KOPT-K1 (cell line): ENCODE data around the gene RUNX1.
A peak's percentile ranks its signal among the peaks of the same experiment; 100 is the strongest.
"Not testable (repeated sequence)": the region's sequence is repeated elsewhere in the genome, so short reads cannot be mapped to it uniquely, and the experiment has no call there.

Experiments
- H3K27ac ChIP-seq: fragments of 200-600 bp; sonication (generic); 2 replicates; pipeline ENCODE4 v1.5.1; 2016; ENCODE audit warnings: antibody characterized with exemption, mild to moderate bottlenecking, low read depth, low read length; ENCODE audit not compliant: poor library complexity, severe bottlenecking
- H3K36me3 ChIP-seq: fragments of 200-600 bp; sonication (generic); 2 replicates; pipeline ENCODE4 v1.5.1; 2017; ENCODE audit warnings: antibody characterized with exemption, mild to moderate bottlenecking, low read length, moderate library complexity; ENCODE audit not compliant: insufficient read depth
- H3K9me3 ChIP-seq: fragments of 200-600 bp; sonication (generic); 2 replicates; pipeline ENCODE4 v1.5.1; 2017; ENCODE audit warnings: antibody characterized with exemption, low read length, mild to moderate bottlenecking; ENCODE audit not compliant: insufficient read depth, poor library complexity, severe bottlenecking

RUNX1 gene

GRCh38 chr21:34971656-34972055 lies 77.4 kb downstream of the RUNX1 start:
- H3K9me3 ChIP-seq = no peaks in the 10 kb centered on the region
- peak overlapping the region; percentile 5 for H3K27ac ChIP-seq
- H3K36me3 ChIP-seq = peaks cover 29% of the 10 kb centered on the region

- H3K9me3 ChIP-seq = no peaks in the 10 kb centered on the region
- peak overlapping the region; percentile 63 for H3K27ac ChIP-seq
- H3K36me3 ChIP-seq = peaks cover 39% of the 10 kb centered on the region
Observed at GRCh38 chr21:34970566-34970965, 78.5 kb downstream of the RUNX1 start.

- peaks cover 43% of the 10 kb centered on the region for H3K36me3 ChIP-seq
- H3K27ac ChIP-seq = peak overlapping the region; percentile 63
- no peaks in the 10 kb centered on the region for H3K9me3 ChIP-seq
Observed at GRCh38 chr21:34970167-34970500, 79.0 kb downstream of the RUNX1 start.

- Histone ChIP-seq H3K27ac (peak overlapping the region; percentile 63), H3K9me3 (no peaks in the 10 kb centered on the region), H3K36me3 (peaks cover 48% of the 10 kb centered on the region)
Observed at GRCh38 chr21:34969423-34970166, 79.5 kb downstream of the RUNX1 start.

- Histone ChIP-seq H3K36me3 (peaks cover 58% of the 10 kb centered on the region), H3K27ac (peak overlapping the region; percentile 63), H3K9me3 (no peaks in the 10 kb centered on the region)
Observed at GRCh38 chr21:34968414-34969333, 80.4 kb downstream of the RUNX1 start.

GRCh38 chr21:34967509-34968289 lies 81.4 kb downstream of the RUNX1 start:
- peak overlapping the region; percentile 63 for H3K27ac ChIP-seq
- peaks cover 66% of the 10 kb centered on the region for H3K36me3 ChIP-seq
- H3K9me3 ChIP-seq = no peaks in the 10 kb centered on the region

- H3K36me3 ChIP-seq = peaks cover 68% of the 10 kb centered on the region
- not testable (repeated sequence) for H3K9me3 ChIP-seq, H3K27ac ChIP-seq
Observed at GRCh38 chr21:34966881-34967280, 82.2 kb downstream of the RUNX1 start.

GRCh38 chr21:34965200-34966174 lies 83.6 kb downstream of the RUNX1 start:
- H3K36me3 ChIP-seq = peaks cover 76% of the 10 kb centered on the region
- H3K9me3 ChIP-seq = no peaks in the 10 kb centered on the region
- peak overlapping the region; percentile 8 for H3K27ac ChIP-seq

GRCh38 chr21:34962586-34963222 lies 86.4 kb downstream of the RUNX1 start:
- peak overlapping the region; percentile 57 for H3K27ac ChIP-seq
- peaks cover 75% of the 10 kb centered on the region for H3K36me3 ChIP-seq
- no peaks in the 10 kb centered on the region for H3K9me3 ChIP-seq

GRCh38 chr21:34962136-34962535 lies 87.0 kb downstream of the RUNX1 start:
- H3K36me3 ChIP-seq = peaks cover 74% of the 10 kb centered on the region
- H3K9me3 ChIP-seq = no peaks in the 10 kb centered on the region
- peak overlapping the region; percentile 57 for H3K27ac ChIP-seq

GRCh38 chr21:34960687-34961086 lies 88.4 kb downstream of the RUNX1 start:
- peak overlapping the region; percentile 27 for H3K27ac ChIP-seq
- peaks cover 76% of the 10 kb centered on the region for H3K36me3 ChIP-seq
- no peaks in the 10 kb centered on the region for H3K9me3 ChIP-seq

- H3K9me3 ChIP-seq = no peaks in the 10 kb centered on the region
- H3K27ac ChIP-seq = peak overlapping the region; percentile 33
- H3K36me3 ChIP-seq = peaks cover 71% of the 10 kb centered on the region
Observed at GRCh38 chr21:34959607-34960006, 89.5 kb downstream of the RUNX1 start.

- H3K9me3 ChIP-seq = no peaks in the 10 kb centered on the region
- peaks cover 56% of the 10 kb centered on the region for H3K36me3 ChIP-seq
- peak overlapping the region; percentile 40 for H3K27ac ChIP-seq
Observed at GRCh38 chr21:34958040-34958439, 91.1 kb downstream of the RUNX1 start.
